ENCODE data around the gene BHLHA9. TPM values are rescaled to one million over a fixed set of nuclear protein-coding genes. Genes with fewer than 3 reads are reported as not detected.

BHLHA9 gene
- total and polyA plus RNA-seq, 9 donors = not detected

DNA sequence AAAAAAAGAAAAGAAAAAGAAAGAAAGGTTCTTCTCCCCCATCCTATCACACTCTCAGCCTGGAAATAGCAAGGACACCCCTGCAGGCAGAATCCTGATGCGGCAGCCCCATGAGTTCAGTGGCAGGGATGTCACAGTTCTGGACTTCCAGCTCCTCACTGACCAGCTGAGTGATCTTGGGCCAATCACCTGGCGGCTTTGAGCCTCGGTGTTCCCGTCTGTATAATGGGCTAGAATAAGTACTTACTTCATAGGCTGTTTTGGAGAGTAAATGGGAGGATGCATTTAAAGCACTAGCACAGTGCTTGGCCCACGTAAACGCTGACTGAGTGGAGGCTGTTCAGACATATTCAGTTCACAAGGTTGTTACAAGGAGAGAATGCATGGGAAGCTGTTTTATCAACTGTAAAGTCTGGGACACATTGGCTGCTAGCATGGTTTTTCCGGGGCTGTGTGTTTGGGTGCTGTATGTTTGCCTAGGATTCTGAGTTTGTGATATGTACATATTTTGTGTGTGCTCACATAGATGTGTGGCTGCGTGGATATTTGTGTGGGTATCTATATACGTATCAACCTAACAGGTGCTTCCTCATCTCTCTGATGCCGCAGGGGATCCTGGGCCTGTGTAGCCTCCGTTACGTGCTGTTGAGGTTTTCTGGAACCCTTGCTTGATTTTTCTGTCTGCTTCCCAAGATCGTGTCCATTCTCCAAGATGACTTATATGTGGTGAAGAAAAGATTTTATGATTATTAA lies 3.4 kb downstream of the BHLHA9 start:
- H3K36me3 ChIP-seq = no peaks in the 10 kb centered on the region
- no peak overlapping the region for H3K4me3 ChIP-seq
- no peak for DNase-seq
- H3K9me3 ChIP-seq = no peaks in the 10 kb centered on the region
- TF ChIP-seq, protein P1, sequence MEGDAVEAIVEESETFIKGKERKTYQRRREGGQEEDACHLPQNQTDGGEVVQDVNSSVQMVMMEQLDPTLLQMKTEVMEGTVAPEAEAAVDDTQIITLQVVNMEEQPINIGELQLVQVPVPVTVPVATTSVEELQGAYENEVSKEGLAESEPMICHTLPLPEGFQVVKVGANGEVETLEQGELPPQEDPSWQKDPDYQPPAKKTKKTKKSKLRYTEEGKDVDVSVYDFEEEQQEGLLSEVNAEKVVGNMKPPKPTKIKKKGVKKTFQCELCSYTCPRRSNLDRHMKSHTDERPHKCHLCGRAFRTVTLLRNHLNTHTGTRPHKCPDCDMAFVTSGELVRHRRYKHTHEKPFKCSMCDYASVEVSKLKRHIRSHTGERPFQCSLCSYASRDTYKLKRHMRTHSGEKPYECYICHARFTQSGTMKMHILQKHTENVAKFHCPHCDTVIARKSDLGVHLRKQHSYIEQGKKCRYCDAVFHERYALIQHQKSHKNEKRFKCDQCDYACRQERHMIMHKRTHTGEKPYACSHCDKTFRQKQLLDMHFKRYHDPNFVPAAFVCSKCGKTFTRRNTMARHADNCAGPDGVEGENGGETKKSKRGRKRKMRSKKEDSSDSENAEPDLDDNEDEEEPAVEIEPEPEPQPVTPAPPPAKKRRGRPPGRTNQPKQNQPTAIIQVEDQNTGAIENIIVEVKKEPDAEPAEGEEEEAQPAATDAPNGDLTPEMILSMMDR (IDR thresholded peaks at IDR 0.05) = no peak
- TF ChIP-seq POLR2A (IDR thresholded peaks at IDR 0.05) (no peak), EP300 (IDR thresholded peaks at IDR 0.05) (no peak)
- H3K27ac ChIP-seq = no peak overlapping the region
- intact Hi-C loops (cut with DNase I) = loop anchor here in 2 of 4 donors (5.0 to 10.0 kb wide), 2 partner anchors 239 to 241 kb away; partner anchors contain the start of gene INPP5K (in 1 of the 2)
- H3K4me1 ChIP-seq (ENCODE audit: insufficient read depth) = no peaks in the 10 kb centered on the region
- WGBS, 3 donors = 67 to 74% (median 71%) methylated on average over 13 of the region's 13 CpGs
- H3K27me3 ChIP-seq = no peaks in the 10 kb centered on the region

DNA sequence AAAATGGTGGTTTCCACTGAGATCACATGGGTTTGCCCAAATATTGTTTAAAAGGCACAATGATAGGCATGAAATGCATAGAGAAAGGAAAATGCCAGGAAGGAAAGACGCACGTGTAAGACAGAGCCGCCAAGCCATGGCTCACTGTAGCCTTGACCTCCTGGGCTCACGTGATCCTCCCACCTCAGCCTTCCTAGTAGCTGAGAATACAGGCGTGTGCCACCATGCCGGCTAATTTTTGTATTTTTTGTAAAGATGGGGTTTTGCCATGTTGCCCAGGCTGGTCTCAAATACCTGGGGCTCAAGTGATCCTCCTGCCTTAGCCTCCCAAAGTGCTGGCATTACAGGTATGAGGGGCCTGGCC lies 4.0 kb downstream of the BHLHA9 start:
- no peak for TF ChIP-seq POLR2A (IDR thresholded peaks at IDR 0.05)
- TF ChIP-seq, protein P1 (IDR thresholded peaks at IDR 0.05) = no peak
- no peak for TF ChIP-seq EP300 (IDR thresholded peaks at IDR 0.05)
- Histone ChIP-seq H3K27me3 (no peaks in the 10 kb centered on the region), H3K36me3 (no peaks in the 10 kb centered on the region), H3K4me1 (ENCODE audit: insufficient read depth) (no peaks in the 10 kb centered on the region), H3K9me3 (no peaks in the 10 kb centered on the region), H3K27ac (no peak overlapping the region), H3K4me3 (no peak overlapping the region)
- no peak for DNase-seq
- intact Hi-C loops (cut with DNase I) = loop anchor here in 2 of 4 donors (5.0 to 10.0 kb wide), 2 partner anchors 238 to 241 kb away; partner anchors contain the start of gene INPP5K (in 1 of the 2)
- WGBS, 3 donors = 11 to 47% (median 20%) methylated on average over 6 of the region's 6 CpGs

DNA sequence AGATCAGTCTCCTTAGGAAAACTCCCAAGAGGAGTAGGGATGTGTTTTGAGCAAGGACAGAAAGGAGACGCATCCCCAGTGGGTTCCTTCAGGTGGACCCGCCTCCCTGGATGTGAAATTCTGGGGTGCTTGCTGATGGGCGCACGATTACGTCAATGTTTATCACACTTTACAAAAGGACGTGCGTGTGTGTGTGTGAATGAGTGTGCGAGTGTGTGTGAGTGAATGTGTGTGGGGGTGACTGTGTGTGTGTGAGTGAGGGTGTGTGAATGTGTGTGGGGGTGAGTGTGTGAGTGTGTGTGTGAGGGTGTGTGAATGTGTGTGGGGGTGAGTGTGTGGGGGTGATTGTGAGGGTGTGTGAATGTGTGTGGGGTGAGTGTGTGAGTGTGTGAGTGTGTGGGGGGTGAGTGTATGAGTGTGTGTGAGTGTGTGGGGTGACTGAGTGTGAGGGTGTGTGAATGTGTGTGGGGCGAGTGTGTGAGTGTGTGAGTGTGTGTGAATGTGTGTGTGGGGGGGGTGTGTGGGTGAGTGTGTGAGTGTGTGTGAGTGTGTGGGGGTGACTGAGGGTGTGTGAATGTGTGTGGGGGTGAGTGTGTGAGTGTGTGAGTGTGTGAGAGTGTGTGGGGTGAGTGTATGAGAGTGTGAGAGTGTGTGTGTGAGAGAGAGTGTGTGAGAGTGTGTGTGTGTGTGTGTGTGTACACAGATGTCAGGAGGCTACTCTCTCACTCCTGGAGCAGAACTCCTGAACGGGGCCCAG lies 5.1 kb downstream of the BHLHA9 start:
- Histone ChIP-seq H3K9me3 (no peaks in the 10 kb centered on the region), H3K4me3 (no peak overlapping the region), H3K27me3 (no peaks in the 10 kb centered on the region), H3K27ac (no peak overlapping the region), H3K36me3 (no peaks in the 10 kb centered on the region), H3K4me1 (ENCODE audit: insufficient read depth) (no peaks in the 10 kb centered on the region)
- whole genome bisulfite sequencing, 3 donors = 68 to 73% (median 71%) methylated on average over 10 of the region's 10 CpGs
- TF ChIP-seq POLR2A (IDR thresholded peaks at IDR 0.05) (no peak), EP300 (IDR thresholded peaks at IDR 0.05) (no peak)
- TF ChIP-seq, protein P1 (IDR thresholded peaks at IDR 0.05) = no peak
- intact Hi-C loops (cut with DNase I) = loop anchor here in 1 of 4 donors (10.0 kb wide), 1 partner anchor 239 kb away; the partner anchor contains the start of gene INPP5K
- no peak for DNase-seq

- H3K27me3 ChIP-seq = no peaks in the 10 kb centered on the region
- H3K4me1 ChIP-seq (ENCODE audit: insufficient read depth) = no peaks in the 10 kb centered on the region
- intact Hi-C loops (cut with DNase I) = loop anchor here in 1 of 4 donors (10.0 kb wide), 1 partner anchor 239 kb away; the partner anchor contains the start of gene INPP5K
- peak; percentile 43 to 81 (median 66) for DNase-seq
- no peak overlapping the region for H3K27ac ChIP-seq
- no peaks in the 10 kb centered on the region for H3K9me3 ChIP-seq
- no peaks in the 10 kb centered on the region for H3K36me3 ChIP-seq
- TF ChIP-seq, protein P1 (IDR thresholded peaks at IDR 0.05) = peak in 2 of 3 donors; percentile 45 to 57
- no peak for TF ChIP-seq POLR2A (IDR thresholded peaks at IDR 0.05)
- 17 to 21% (median 17%) methylated on average over 28 of the region's 28 CpGs for WGBS, 3 donors
- H3K4me3 ChIP-seq = no peak overlapping the region
Observed at GRCh38 chr17:1275962-1276736, 5.9 kb downstream of the BHLHA9 start.
